ENCODE results near the gene COL20A1.

DNA sequence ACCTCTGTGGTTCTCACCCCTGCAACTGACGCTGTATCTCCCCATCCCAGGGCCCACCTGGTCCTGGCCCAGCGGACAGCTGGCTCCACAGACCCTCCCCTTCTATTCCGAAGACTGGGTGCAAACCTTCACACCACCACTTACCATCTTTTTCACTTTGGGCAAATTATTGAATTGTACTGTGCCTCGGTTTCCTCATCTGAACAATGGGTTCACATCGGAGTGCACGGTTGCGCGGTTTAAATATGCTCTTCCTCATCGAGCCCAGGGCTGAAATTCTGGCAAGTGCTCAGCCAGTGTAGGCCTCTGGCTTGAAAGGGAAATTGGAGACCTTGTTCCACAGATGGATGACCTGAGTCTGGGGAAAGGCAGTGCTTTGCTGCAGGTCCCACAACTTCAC lies 23.3 kb upstream of the COL20A1 start:
- TF ChIP-seq POLR2AphosphoS5 (IDR thresholded peaks at IDR 0.05) (no peak), POLR2A (IDR thresholded peaks at IDR 0.05) (no peak), CTCF (IDR thresholded peaks at IDR 0.05) (no peak)

All from sigmoid colon (tissue), 4 donors.